ENCODE results near the gene BICRA. TPM values are rescaled to one million over a fixed set of nuclear protein-coding genes. Genes with fewer than 3 reads are reported as not detected.

The BICRA gene
- total RNA-seq, 1 donor from 2014 or later, result 5.6 TPM

GRCh38 chr19:47691090-47691489, 82.2 kb downstream of the BICRA start:
- no peak for DNase-seq (ENCODE audit: low read depth)

- no peak for DNase-seq (ENCODE audit: low read depth)
These were observed 82.8 kb downstream of the BICRA start for GRCh38 chr19:47691782-47692181.

GRCh38 chr19:47693489-47693888, 84.6 kb downstream of the BICRA start:
- DNase-seq (ENCODE audit: low read depth), result no peak

GRCh38 chr19:47693903-47694302, 85.0 kb downstream of the BICRA start:
- no peak for DNase-seq (ENCODE audit: low read depth)

GRCh38 chr19:47694466-47695273, 85.7 kb downstream of the BICRA start:
- no peak for DNase-seq (ENCODE audit: low read depth)

GRCh38 chr19:47695533-47696262, 86.8 kb downstream of the BICRA start:
- no peak for DNase-seq (ENCODE audit: low read depth)

- DNase-seq (ENCODE audit: low read depth), result no peak
These were observed 87.7 kb downstream of the BICRA start for GRCh38 chr19:47696635-47697034.

GRCh38 chr19:47697863-47698609, 89.1 kb downstream of the BICRA start:
- DNase-seq (ENCODE audit: low read depth), result peak; percentile 80

- no peak for DNase-seq (ENCODE audit: low read depth)
These were observed 89.9 kb downstream of the BICRA start for GRCh38 chr19:47698631-47699359.

- DNase-seq (ENCODE audit: low read depth), result peak; percentile 47
These were observed 90.5 kb downstream of the BICRA start for GRCh38 chr19:47699360-47699917.

GRCh38 chr19:47700934-47701716, 92.2 kb downstream of the BICRA start:
- DNase-seq (ENCODE audit: low read depth), result no peak

- no peak for DNase-seq (ENCODE audit: low read depth)
These were observed 93.0 kb downstream of the BICRA start for GRCh38 chr19:47701717-47702552.

GRCh38 chr19:47702671-47703070, 93.7 kb downstream of the BICRA start:
- no peak for DNase-seq (ENCODE audit: low read depth)

- DNase-seq (ENCODE audit: low read depth), result no peak
These were observed 94.4 kb downstream of the BICRA start for GRCh38 chr19:47703301-47703700.

- DNase-seq (ENCODE audit: low read depth), result no peak
These were observed 95.1 kb downstream of the BICRA start for GRCh38 chr19:47704024-47704423.

- DNase-seq (ENCODE audit: low read depth), result no peak
These were observed 95.7 kb downstream of the BICRA start for GRCh38 chr19:47704656-47705055.

GRCh38 chr19:47707135-47707925, 98.4 kb downstream of the BICRA start:
- peak; percentile 75 for DNase-seq (ENCODE audit: low read depth)

GRCh38 chr19:47711652-47712242, 102.8 kb downstream of the BICRA start:
- no peak for DNase-seq (ENCODE audit: low read depth)

Data from myocyte (in vitro differentiated cells).